Esophagus (tissue), 2 donors: Measurements from ENCODE around the gene SLC26A2. TPM values are rescaled to one million over a fixed set of nuclear protein-coding genes. Genes with fewer than 3 reads are reported as not detected.

ENCODE experiments used
- H3K27ac ChIP-seq, 2 donors: one replicate each; pipeline ENCODE4 v1.5.1; 2013; ENCODE audit warnings: low read depth in 2 of 2, mild to moderate bottlenecking in 2 of 2, inconsistent platforms in 1 of 2, low read length in 1 of 2, moderate library complexity in 1 of 2
- H3K27me3 ChIP-seq, 2 donors: one replicate each; pipeline ENCODE4 v1.6.1; 2013; ENCODE audit warnings: low read length in 2 of 2, control low read depth in 1 of 2, mild to moderate bottlenecking in 1 of 2; ENCODE audit not compliant: insufficient read depth in 2 of 2, control insufficient read depth in 1 of 2
- H3K36me3 ChIP-seq, 2 donors: one replicate each; pipeline ENCODE4 v1.6.1; 2013; ENCODE audit warnings: low read length in 1 of 2; ENCODE audit not compliant: control insufficient read depth in 2 of 2, insufficient read depth in 2 of 2
- H3K4me1 ChIP-seq, 2 donors: one replicate each; pipeline ENCODE4 v1.6.1; 2013; ENCODE audit warnings: low read length in 1 of 2; ENCODE audit not compliant: control insufficient read depth in 2 of 2, insufficient read depth in 2 of 2
- H3K4me3 ChIP-seq, 2 donors: one replicate each; pipeline ENCODE4 v1.5.1; 2013; ENCODE audit warnings: low read length in 2 of 2, mild to moderate bottlenecking in 2 of 2, low read depth in 1 of 2, moderate library complexity in 1 of 2
- H3K9me3 ChIP-seq, 2 donors: one replicate each; pipeline ENCODE4 v1.6.1; 2013; ENCODE audit warnings: mild to moderate bottlenecking in 2 of 2, low read depth in 1 of 2, low read length in 1 of 2, moderate library complexity in 1 of 2; ENCODE audit not compliant: control insufficient read depth in 2 of 2, insufficient read depth in 1 of 2
- WGBS, 2 donors: extraction: QIAGEN DNeasy Blood & Tissue Kit; methylation state at CpG; one replicate each; pipeline ENCODE4 v1.1.7; 2013; 5-methylcytosine and 5-hydroxymethylcytosine counted together
- polyA plus RNA-seq, 2 donors: library from polyadenylated mRNA; stranded (reverse); fragments of 200-250 nt; gene quantifications; one replicate each; pipeline ENCODE4 v1.2.3, GENCODE V29; 2013
- donor health status: healthy with polysubstance abuse.
- donor health status: Bipolar disorder and iron deficiency.

Gene SLC26A2
- polyA plus RNA-seq, 2 donors = 7.3 to 8.2 TPM

GRCh38 chr5:149959406-149960236, 937 bp upstream of the SLC26A2 start:
- Histone ChIP-seq H3K27ac (peak overlapping the region; percentile 86 to 96), H3K9me3 (no peaks in the 10 kb centered on the region), H3K4me3 (peak overlapping the region; percentile 25 to 64), H3K27me3 (no peaks in the 10 kb centered on the region), H3K36me3 (no peaks in the 10 kb centered on the region), H3K4me1 (peaks cover 0 to 7% of the 10 kb centered on the region in 2 donors)
- 35 to 48% methylated on average over 14 of the region's 14 CpGs for WGBS, 2 donors

GRCh38 chr5:149961186-149961685, 678 bp downstream of the SLC26A2 start:
- Histone ChIP-seq H3K27ac (peak overlapping the region; percentile 62 to 70), H3K9me3 (no peaks in the 10 kb centered on the region), H3K36me3 (no peaks in the 10 kb centered on the region), H3K27me3 (no peaks in the 10 kb centered on the region), H3K4me1 (peaks cover 0 to 7% of the 10 kb centered on the region in 2 donors), H3K4me3 (peak overlapping the region; percentile 64 to 86)
- 14% methylated on average over 22 to 23 of the region's 23 CpGs for WGBS, 2 donors

- Histone ChIP-seq H3K27me3 (no peaks in the 10 kb centered on the region), H3K27ac (no peak overlapping the region), H3K4me1 (peaks cover 0 to 7% of the 10 kb centered on the region in 2 donors), H3K9me3 (no peaks in the 10 kb centered on the region), H3K36me3 (no peaks in the 10 kb centered on the region), H3K4me3 (peak overlapping the region in 1 of 2 donors; percentile 64)
- 56 to 61% methylated on average over 6 of the region's 6 CpGs for WGBS, 2 donors
These were observed 1.4 kb downstream of the SLC26A2 start for GRCh38 chr5:149961957-149962409.

GRCh38 chr5:149962601-149963300, 2.2 kb downstream of the SLC26A2 start:
- H3K9me3 ChIP-seq = no peaks in the 10 kb centered on the region
- H3K27ac ChIP-seq = no peak overlapping the region
- 90 to 91% methylated on average over 5 of the region's 5 CpGs for WGBS, 2 donors
- peaks cover 0 to 7% of the 10 kb centered on the region in 2 donors for H3K4me1 ChIP-seq
- no peaks in the 10 kb centered on the region for H3K36me3 ChIP-seq
- H3K4me3 ChIP-seq = no peak overlapping the region
- no peaks in the 10 kb centered on the region for H3K27me3 ChIP-seq

DNA sequence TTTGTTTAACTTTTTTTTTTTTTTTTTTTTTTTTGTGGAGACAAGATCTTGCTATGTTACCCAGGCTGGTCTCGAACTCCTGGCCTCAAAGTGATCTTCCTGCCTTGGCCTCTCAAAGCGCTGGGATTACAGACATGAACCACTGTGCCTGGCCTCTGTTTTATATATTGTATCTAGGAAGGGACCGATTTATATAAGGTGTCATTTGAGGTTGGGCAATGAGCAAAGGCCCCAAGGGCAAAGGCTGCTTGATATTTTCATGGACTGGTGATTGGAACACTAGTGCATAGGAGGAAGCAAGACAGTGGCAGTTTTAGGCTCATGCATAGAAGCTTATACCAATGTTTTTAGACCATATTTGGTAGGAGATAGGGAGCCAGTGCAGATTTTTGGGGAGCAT, 3.2 kb downstream of the SLC26A2 start:
- no peak overlapping the region for H3K27ac ChIP-seq
- H3K4me3 ChIP-seq = no peak overlapping the region
- no peaks in the 10 kb centered on the region for H3K9me3 ChIP-seq
- H3K27me3 ChIP-seq = no peaks in the 10 kb centered on the region
- 95 to 98% methylated on average over 3 of the region's 3 CpGs for WGBS, 2 donors
- H3K4me1 ChIP-seq = peaks cover 0 to 7% of the 10 kb centered on the region in 2 donors
- no peaks in the 10 kb centered on the region for H3K36me3 ChIP-seq

DNA sequence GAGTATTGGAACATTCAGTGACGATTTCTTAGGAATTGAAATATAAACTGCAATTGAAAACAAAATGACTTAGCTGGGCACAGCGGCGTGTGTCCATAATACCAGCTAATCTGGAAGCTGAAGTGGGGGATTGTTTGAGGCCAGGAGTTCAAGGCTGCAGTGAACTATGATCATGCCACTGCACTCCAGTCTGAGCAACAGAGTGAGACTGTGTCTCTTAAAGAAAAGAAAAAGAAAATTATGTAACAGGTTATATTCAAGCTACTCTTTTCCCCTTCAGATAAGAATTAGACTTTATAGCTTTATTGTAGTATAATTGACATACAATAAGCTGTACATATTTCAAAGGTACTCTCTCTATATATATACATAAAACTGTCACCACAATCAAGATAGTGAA, 6.4 kb downstream of the SLC26A2 start:
- Histone ChIP-seq H3K4me3 (no peak overlapping the region), H3K4me1 (no peaks in the 10 kb centered on the region), H3K36me3 (no peaks in the 10 kb centered on the region), H3K27ac (no peak overlapping the region), H3K9me3 (no peaks in the 10 kb centered on the region), H3K27me3 (no peaks in the 10 kb centered on the region)
- WGBS, 2 donors = 82 to 92% methylated on average over 3 of the region's 3 CpGs

DNA sequence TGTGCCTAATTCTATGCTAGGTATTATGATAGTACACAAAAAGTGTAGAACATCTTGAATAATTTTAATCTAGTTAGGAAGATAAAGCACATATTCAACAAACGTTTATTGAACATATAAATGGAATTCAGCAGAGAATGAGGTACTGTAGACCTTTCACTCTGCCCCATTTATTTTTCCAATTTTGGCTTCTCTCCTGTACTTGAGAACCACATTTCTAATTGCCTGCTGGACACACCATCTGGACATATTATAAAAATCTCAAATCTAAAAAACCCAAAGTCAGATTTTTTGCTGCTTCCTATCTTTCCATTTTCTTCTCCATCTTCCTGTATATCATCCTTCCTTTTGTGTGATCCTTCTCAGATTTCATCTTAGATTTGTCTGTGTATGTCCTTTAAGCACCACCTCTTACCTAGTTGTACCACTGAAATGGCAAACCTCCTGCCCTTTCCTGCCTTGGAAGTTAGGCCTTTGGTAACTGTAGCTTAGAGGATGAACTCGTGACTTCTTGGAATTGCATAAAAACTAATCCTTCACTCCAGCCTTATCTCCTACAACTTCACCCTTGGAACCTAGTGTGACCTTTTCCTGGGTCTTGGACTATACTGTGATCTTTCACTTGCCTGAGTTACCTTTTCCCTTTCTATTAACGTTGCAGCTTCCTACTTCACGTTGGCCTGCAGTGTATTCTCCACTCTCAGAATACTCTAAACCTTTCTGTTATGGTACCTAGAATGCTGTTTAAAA, 8.8 kb downstream of the SLC26A2 start:
- H3K9me3 ChIP-seq = no peaks in the 10 kb centered on the region
- no peak overlapping the region for H3K4me3 ChIP-seq
- no peaks in the 10 kb centered on the region for H3K4me1 ChIP-seq
- no peak overlapping the region for H3K27ac ChIP-seq
- no peaks in the 10 kb centered on the region for H3K36me3 ChIP-seq
- WGBS, 2 donors = 77 to 89% methylated on average over 4 of the region's 4 CpGs
- no peaks in the 10 kb centered on the region for H3K27me3 ChIP-seq

DNA sequence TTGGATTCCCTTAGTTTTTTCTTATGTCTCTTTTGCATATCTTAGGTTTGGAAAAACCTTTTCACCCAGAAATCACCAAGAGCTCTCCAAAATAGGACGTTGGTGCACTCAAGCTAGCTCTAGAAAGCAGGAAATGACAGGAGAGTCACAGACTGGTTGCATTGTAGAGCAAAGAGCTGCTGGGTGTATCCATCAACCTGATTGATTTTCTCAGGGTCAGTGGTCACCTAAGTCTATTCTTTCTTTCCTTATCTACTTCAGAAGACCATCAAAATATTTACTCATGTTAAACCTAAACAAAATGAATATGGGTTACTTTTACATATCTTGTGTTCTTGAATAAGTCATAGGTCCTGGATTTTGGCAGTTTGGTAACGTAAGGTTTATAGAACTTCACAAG, 14.9 kb downstream of the SLC26A2 start:
- Histone ChIP-seq H3K4me3 (no peak overlapping the region), H3K27ac (no peak overlapping the region), H3K27me3 (no peaks in the 10 kb centered on the region), H3K4me1 (no peaks in the 10 kb centered on the region), H3K36me3 (peaks cover 0 to 2% of the 10 kb centered on the region in 2 donors), H3K9me3 (no peaks in the 10 kb centered on the region)
- WGBS, 2 donors = 49 to 54% methylated on average over 2 of the region's 2 CpGs

DNA sequence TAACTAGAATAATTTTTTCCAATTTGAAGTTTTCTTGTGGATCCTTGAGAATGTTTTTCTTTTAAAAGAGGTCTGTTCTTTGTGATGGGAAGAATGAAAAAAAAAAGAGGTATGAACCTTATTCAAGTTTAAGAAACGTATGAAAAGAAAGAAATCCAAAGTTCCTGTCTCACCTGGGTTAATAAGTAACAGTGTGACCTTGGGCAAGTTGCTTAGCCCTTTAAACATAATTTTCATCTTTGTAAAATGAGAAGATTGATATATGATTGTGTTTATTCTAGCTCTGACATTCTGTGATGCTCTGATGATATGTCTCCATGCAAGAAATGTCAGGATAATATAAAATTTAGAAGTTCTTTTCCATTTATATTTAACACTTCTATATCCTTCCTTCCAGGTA, 19.3 kb downstream of the SLC26A2 start:
- Histone ChIP-seq H3K9me3 (no peaks in the 10 kb centered on the region), H3K36me3 (peaks cover 5 to 7% of the 10 kb centered on the region in 2 donors), H3K4me1 (no peaks in the 10 kb centered on the region), H3K4me3 (no peak overlapping the region), H3K27me3 (no peaks in the 10 kb centered on the region), H3K27ac (no peak overlapping the region)
- WGBS, 2 donors = 70 to 87% methylated on average over 1 of the region's 1 CpG
